HepG2 (cell line): ENCODE data around the gene THOC6. TPM values are rescaled to one million over a fixed set of nuclear protein-coding genes. Genes with fewer than 3 reads are reported as not detected.

Experiments
- ATAC-seq: fragments of 200-7000 bp; cut with Tn5 transposase; 3 replicates; pipeline ENCODE4 v1.9.1; 2020; ENCODE audit warnings: mild to moderate bottlenecking, moderate library complexity
- BruUV-seq: library from RNA; stranded (reverse); fragments of 400-500 nt; replicated peaks from 2 replicates; lab custom pipeline; 2021; lab: Mats Ljungman, UMichigan
- CTCF ChIA-PET: fragments of 300-600 bp; formaldehyde crosslinking; extraction: SDS; loops from one replicate; lab custom pipeline; 2021; ENCODE audit warnings: low total read pairs, inconsistent platforms, low intra/inter-chr PET ratio; lab: Yijun Ruan, JAX
- POLR2A ChIA-PET: fragments of 350-600 bp; sonication (Branson Sonifier 250); formaldehyde crosslinking; loops from one replicate; lab custom pipeline; 2020; ENCODE audit warnings: antibody characterized with exemption, inconsistent platforms; lab: Yijun Ruan, JAX
- DNase-seq: peaks from one replicate; pipeline ENCODE4 v3.0.0-alpha.2; 2015; ENCODE audit warnings: low spot score
- FAIRE-seq: peaks from 3 replicates; lab custom pipeline; 2011; peaks lifted over from hg19 to GRCh38; lab: Jason Lieb, UNC
- H2AFZ ChIP-seq: one replicate; pipeline ENCODE4 v1.6.1; 2011; ENCODE audit warnings: low read length, inconsistent platforms
- H3K27ac ChIP-seq: fragments of 300-600 bp; 3 replicates; pipeline ENCODE4 v1.8.0; 2011; ENCODE audit warnings: mixed run types, mild to moderate bottlenecking, mixed read lengths, low read length, inconsistent platforms; ENCODE audit not compliant: insufficient read depth; ENCODE audit errors: extremely low read length
- H3K27me3 ChIP-seq, 2 experiments: fragments of 200-600 bp in 1 of 2; 2 replicates in 1 of 2; 3 replicates in 1 of 2; pipeline versions ENCODE4 v1.6.0 to v1.8.0; 2011; ENCODE audit warnings: low read length in 2 of 2, mild to moderate bottlenecking in 2 of 2, moderate library complexity in 2 of 2, inconsistent platforms in 1 of 2; ENCODE audit not compliant: insufficient read depth in 2 of 2, control insufficient read depth in 1 of 2
- H3K36me3 ChIP-seq, 2 experiments: fragments of 200-600 bp in 1 of 2; replicated peaks in 1 of 2; 2 replicates in 1 of 2; 3 replicates in 1 of 2; pipeline versions ENCODE4 v1.5.1 to v1.8.0; 2011; ENCODE audit warnings: low read length in 2 of 2, inconsistent platforms in 1 of 2; ENCODE audit not compliant: insufficient read depth in 2 of 2, control insufficient read depth in 1 of 2
- H3K4me1 ChIP-seq: 2 replicates; pipeline ENCODE4 v1.5.1; 2012; ENCODE audit warnings: low read length, inconsistent platforms; ENCODE audit not compliant: insufficient read depth
- H3K4me2 ChIP-seq: 2 replicates; pipeline ENCODE4 v1.6.0; 2011; ENCODE audit warnings: low read depth, low read length, inconsistent platforms
- H3K4me3 ChIP-seq, 3 experiments: fragments of 200-600 bp in 1 of 3; sonication (generic), shearing (Covaris generic) in 1 of 3; replicated peaks in 1 of 3; 2 replicates each; pipeline ENCODE4 v1.5.1; 2011 to 2016; ENCODE audit warnings: low read length in 3 of 3, inconsistent platforms in 2 of 3, low read depth in 2 of 3, mild to moderate bottlenecking in 2 of 3, control low read depth in 1 of 3, mixed read lengths in 1 of 3; ENCODE audit not compliant: insufficient read depth in 1 of 3
- H3K79me2 ChIP-seq: one replicate; pipeline ENCODE4 v1.6.1; 2011; ENCODE audit warnings: low read length, inconsistent platforms; ENCODE audit not compliant: insufficient read depth
- H3K9ac ChIP-seq: 2 replicates; pipeline ENCODE4 v1.6.0; 2011; ENCODE audit warnings: mild to moderate bottlenecking, low read depth, low read length, inconsistent platforms; ENCODE audit not compliant: insufficient read depth
- H3K9me3 ChIP-seq: 2 replicates; pipeline ENCODE4 v1.5.1; 2012; ENCODE audit warnings: mild to moderate bottlenecking, low read length
- H4K20me1 ChIP-seq: 2 replicates; pipeline ENCODE4 v1.6.0; 2011; ENCODE audit warnings: inconsistent platforms, mild to moderate bottlenecking, low read length, moderate library complexity; ENCODE audit not compliant: insufficient read depth
- CEBPZ ChIP-seq: IDR thresholded peaks from 2 replicates; pipeline ENCODE4 v1.6.1; 2012; ENCODE audit warnings: low read length, improper control_type of control experiment
- NFE2L2 ChIP-seq: fragments of 150-350 bp; IDR thresholded peaks from 2 replicates; pipeline ENCODE4 v1.6.1; 2014; ENCODE audit warnings: low read length
- TGIF2 ChIP-seq: IDR thresholded peaks from 2 replicates; pipeline ENCODE4 v1.6.1; 2016; ENCODE audit warnings: control low read depth, missing compliant biosample characterization
- THAP7 ChIP-seq: sonication (generic); formaldehyde crosslinking; IDR thresholded peaks from 2 replicates; pipeline ENCODE4 v1.8.1; 2023; ENCODE audit warnings: mild to moderate bottlenecking, missing genetic modification reagents
- ZBTB21 ChIP-seq: sonication (generic); formaldehyde crosslinking; IDR thresholded peaks from 2 replicates; pipeline ENCODE4 v1.4.0; 2020; ENCODE audit warnings: missing genetic modification reagents
- ZBTB43 ChIP-seq: sonication (generic); formaldehyde crosslinking; conservative IDR thresholded peaks from 2 replicates; pipeline ENCODE4 v1.4.0; 2020; ENCODE audit warnings: missing genetic modification reagents
- ZKSCAN8 ChIP-seq: IDR thresholded peaks from 2 replicates; pipeline ENCODE4 v1.6.1; 2016; ENCODE audit warnings: borderline replicate concordance, missing genetic modification reagents, missing compliant biosample characterization
- WGBS: methylation state at CpG from one replicate; pipeline ENCODE4 v1.1.6; 2017; ENCODE audit warnings: low lambda C conversion rate; 5-methylcytosine and 5-hydroxymethylcytosine counted together
- in situ Hi-C: cut with HindIII; loops from 2 replicates; pipeline ENCODE4 v1.10.0; 2017; ENCODE audit warnings: low pct_unique_long_range_greater_than_20kb; ENCODE audit not compliant: extremely low pct_ligation_motif_present
- intact Hi-C: fragments of 100-400 bp; cut with micrococcal nuclease; formaldehyde crosslinking; loops from one replicate; pipeline ENCODE4 v1.10.0; 2022; ENCODE audit not compliant: unreplicated experiment
- polyA plus RNA-seq, 8 experiments: library from polyadenylated mRNA; depleted of rRNA in 3 of 8; stranded (reverse) in 7 of 8; unstranded in 1 of 8; fragments of >200 nt; fragmentation: Illumina TruSeq in 4 of 8; extraction: Trizol in 4 of 8; gene quantifications; 2 replicates each; pipeline versions ENCODE4 v1.2.1 to v1.2.3, GENCODE V29; 2011 to 2016; ENCODE audit warnings: low read depth in 4 of 8, missing spikeins in 1 of 8, mixed read lengths in 1 of 8; ENCODE audit not compliant: insufficient read depth in 1 of 8
- total RNA-seq, 5 experiments: library from RNA; depleted of rRNA; stranded (reverse); fragments of >200 nt; fragmentation: Illumina TruSeq; extraction: Trizol; gene quantifications; 2 replicates each; pipeline ENCODE4 v1.2.3, GENCODE V29; 2016; ENCODE audit warnings: low read depth in 1 of 5

The THOC6 gene
- total and polyA plus RNA-seq, 2 of the 13 experiments (the other 11 are each of a cell fraction or from before 2014, with no cell fraction given) = 32.1 to 37.0 TPM

- no peak overlapping the region for H3K27ac ChIP-seq
- no TSS peak for BruUV-seq
- peaks cover 2 to 13% of the 10 kb centered on the region in 2 experiments; a peak in 3 of 5 replicates for H3K27me3 ChIP-seq
- in situ Hi-C loops (no loop called here), intact Hi-C loops (no loop called here)
- H2AFZ ChIP-seq = no peak overlapping the region
- H4K20me1 ChIP-seq = no peaks in the 10 kb centered on the region
- CTCF ChIA-PET = no interaction called here
- FAIRE-seq = no peak
- DNase-seq = no peak
- TF ChIP-seq TGIF2 (no peak), CEBPZ (no peak), NFE2L2 (no peak), ZKSCAN8 (CRISPR knock-in tag) (no peak), ZBTB21 (CRISPR knock-in tag) (no peak), ZBTB43 (CRISPR knock-in tag) (no peak), THAP7 (CRISPR knock-in tag) (no peak)
- TF ChIP-seq, all 625 proteins: peak for 0
- Histone ChIP-seq H3K9me3 (no peaks in the 10 kb centered on the region), H3K79me2 (no peaks in the 10 kb centered on the region), H3K4me2 (no peak overlapping the region), H3K4me1 (peaks cover 9% of the 10 kb centered on the region), H3K36me3 (peaks cover 2% of the 10 kb centered on the region in 2 experiments; a peak in 1 of 5 replicates), H3K9ac (no peak overlapping the region), H3K4me3 (no peak overlapping the region)
- no peak for ATAC-seq
- WGBS = 45% methylated on average over 7 of the region's 7 CpGs
- POLR2A ChIA-PET = interaction anchor here (3.8 kb wide), 1 partner anchor 8 kb away, joined by 20 read pairs; the partner anchor contains the start of gene IL32
Measured at GRCh38 chr16:3073448-3073847, 49.6 kb downstream of the THOC6 start.
